ENCODE results near the gene NFIL3.
"Not testable (repeated sequence)": the region's sequence is repeated elsewhere in the genome, so short reads cannot be mapped to it uniquely, and the experiment has no call there.

Gene NFIL3

GRCh38 chr9:91376239-91376638, 47.4 kb downstream of the NFIL3 start:
- no peaks in the 10 kb centered on the region for H3K4me1 Mint-ChIP-seq
- TF ChIP-seq CTCF (IDR thresholded peaks at IDR 0.05), result no peak
- no peak for DNase-seq
- peaks cover 17% of the 10 kb centered on the region for H3K9me3 Mint-ChIP-seq
- peaks cover 4% of the 10 kb centered on the region for H3K36me3 Mint-ChIP-seq (ENCODE audit: low read depth)
- H3K4me3 Mint-ChIP-seq, result no peak overlapping the region
- H3K27me3 Mint-ChIP-seq (ENCODE audit: low read depth, poor library complexity), result no peaks in the 10 kb centered on the region
- no peak overlapping the region for H3K27ac Mint-ChIP-seq

- no peak for TF ChIP-seq CTCF (IDR thresholded peaks at IDR 0.05)
- no peak overlapping the region for H3K4me3 Mint-ChIP-seq
- H3K4me1 Mint-ChIP-seq, result no peaks in the 10 kb centered on the region
- peaks cover 4% of the 10 kb centered on the region for H3K36me3 Mint-ChIP-seq (ENCODE audit: low read depth)
- DNase-seq, result no peak
- no peak overlapping the region for H3K27ac Mint-ChIP-seq
- peaks cover 17% of the 10 kb centered on the region for H3K9me3 Mint-ChIP-seq
- H3K27me3 Mint-ChIP-seq (ENCODE audit: low read depth, poor library complexity), result peaks cover 2% of the 10 kb centered on the region
Measured at GRCh38 chr9:91374939-91375338, 48.7 kb downstream of the NFIL3 start.

GRCh38 chr9:91371894-91372293, 51.7 kb downstream of the NFIL3 start:
- peaks cover 24% of the 10 kb centered on the region for H3K27me3 Mint-ChIP-seq (ENCODE audit: low read depth, poor library complexity)
- H3K9me3 Mint-ChIP-seq, result peaks cover 16% of the 10 kb centered on the region
- no peak for TF ChIP-seq CTCF (IDR thresholded peaks at IDR 0.05)
- no peaks in the 10 kb centered on the region for H3K4me1 Mint-ChIP-seq
- no peaks in the 10 kb centered on the region for H3K36me3 Mint-ChIP-seq (ENCODE audit: low read depth)
- H3K4me3 Mint-ChIP-seq, result no peak overlapping the region
- DNase-seq, result no peak
- H3K27ac Mint-ChIP-seq, result no peak overlapping the region

DNA sequence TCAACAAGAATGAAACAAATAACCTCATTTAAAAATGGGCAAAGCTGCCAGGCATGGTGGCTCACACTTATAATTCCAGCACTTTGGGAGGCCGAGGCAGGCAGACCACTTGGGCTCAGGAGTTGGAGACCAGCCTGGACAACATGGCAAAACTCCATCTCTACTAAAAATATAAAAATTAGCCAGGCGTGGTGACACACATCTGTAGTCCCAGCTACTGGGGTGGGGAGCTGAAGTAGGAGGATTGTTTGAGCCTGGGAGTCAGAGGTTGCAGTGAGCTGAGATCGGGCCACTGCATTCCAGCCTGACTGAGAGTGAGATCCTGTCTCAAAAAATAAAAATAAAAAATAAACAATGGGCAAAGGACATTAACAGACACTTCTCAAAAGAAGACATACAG, 53.6 kb downstream of the NFIL3 start:
- H3K27me3 Mint-ChIP-seq (ENCODE audit: low read depth, poor library complexity), result peaks cover 29% of the 10 kb centered on the region
- not testable (repeated sequence) for H3K27ac Mint-ChIP-seq; H3K4me3 Mint-ChIP-seq; DNase-seq; H3K4me1 Mint-ChIP-seq; H3K36me3 Mint-ChIP-seq (ENCODE audit: low read depth)
- peaks cover 17% of the 10 kb centered on the region for H3K9me3 Mint-ChIP-seq

GRCh38 chr9:91364702-91365101, 58.9 kb downstream of the NFIL3 start:
- H3K27me3 Mint-ChIP-seq (ENCODE audit: low read depth, poor library complexity), result peaks cover 24% of the 10 kb centered on the region
- no peaks in the 10 kb centered on the region for H3K36me3 Mint-ChIP-seq (ENCODE audit: low read depth)
- H3K27ac Mint-ChIP-seq, result no peak overlapping the region
- H3K9me3 Mint-ChIP-seq, result peaks cover 26% of the 10 kb centered on the region
- peaks cover 14% of the 10 kb centered on the region for H3K4me1 Mint-ChIP-seq
- TF ChIP-seq CTCF (IDR thresholded peaks at IDR 0.05), result no peak
- DNase-seq, result no peak
- H3K4me3 Mint-ChIP-seq, result no peak overlapping the region

DNA sequence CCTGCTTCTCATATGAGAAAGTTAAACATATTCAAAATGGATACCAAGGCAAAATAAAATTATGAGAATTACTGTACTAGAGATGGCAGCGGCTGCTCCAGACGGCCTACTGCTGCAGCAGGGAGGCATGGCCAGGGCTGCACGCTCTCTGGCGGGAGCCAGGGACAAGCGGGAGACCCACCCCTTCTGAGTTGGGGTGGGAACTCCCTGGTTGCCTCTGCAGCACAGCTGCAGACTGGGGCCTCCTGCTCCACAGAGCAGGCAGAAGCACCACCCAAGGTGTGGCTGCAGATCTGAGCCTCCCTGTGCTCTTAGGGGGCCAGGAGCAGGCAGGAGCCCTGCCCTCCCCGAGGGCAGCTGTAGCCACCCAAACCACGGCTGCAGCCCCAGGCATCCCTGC, 59.6 kb downstream of the NFIL3 start:
- no peak for DNase-seq
- no peak for TF ChIP-seq CTCF (IDR thresholded peaks at IDR 0.05)
- H3K27me3 Mint-ChIP-seq (ENCODE audit: low read depth, poor library complexity), result peaks cover 19% of the 10 kb centered on the region
- H3K4me1 Mint-ChIP-seq, result peaks cover 20% of the 10 kb centered on the region
- peaks cover 4% of the 10 kb centered on the region for H3K36me3 Mint-ChIP-seq (ENCODE audit: low read depth)
- no peak overlapping the region for H3K4me3 Mint-ChIP-seq
- peaks cover 19% of the 10 kb centered on the region for H3K9me3 Mint-ChIP-seq
- H3K27ac Mint-ChIP-seq, result no peak overlapping the region

All from nephron progenitor cell (in vitro differentiated cells).